ENCODE measurements around the gene NNMT. TPM values are rescaled to one million over a fixed set of nuclear protein-coding genes. Genes with fewer than 3 reads are reported as not detected.
A peak's percentile ranks its signal among the peaks of the same experiment; 100 is the strongest.

NNMT gene
- total RNA-seq, 1 experiment from 2014 or later: 125 TPM

DNA sequence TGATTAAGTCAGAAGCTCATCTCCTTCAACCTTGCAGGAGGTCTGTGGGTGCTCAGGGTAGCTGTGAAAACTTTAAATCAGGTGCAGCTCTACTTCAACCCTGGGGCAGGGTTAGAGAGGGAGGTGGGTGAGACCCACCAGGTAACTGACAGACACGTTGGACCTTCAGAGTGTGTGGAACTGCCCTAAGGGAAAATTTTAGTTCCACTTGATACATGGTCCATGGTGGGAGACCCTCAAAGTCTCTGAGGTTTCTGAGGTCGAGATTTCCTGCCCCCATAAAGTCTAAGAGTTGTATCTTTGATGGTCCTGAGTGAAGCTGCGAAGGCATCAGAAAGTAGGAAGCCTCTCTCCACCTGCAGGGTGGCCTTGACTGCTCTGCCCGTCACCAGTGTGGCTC lies 23.9 kb upstream of the NNMT start:
- Histone ChIP-seq H3K27ac (no peak overlapping the region), H3K27me3 (replicated peaks) (peaks cover 9% of the 10 kb centered on the region; the same call in 1 of the 2 replicates), H3K4me1 (replicated peaks) (no peaks in the 10 kb centered on the region), H3K36me3 (no peaks in the 10 kb centered on the region), H3K9me3 (replicated peaks) (no peaks in the 10 kb centered on the region), H3K4me3 (no peak overlapping the region)
- no peak for DNase-seq (ENCODE audit: low read depth in 1 of 2, low spot score in 2 of 2)

- Histone ChIP-seq H3K4me3 (no peak overlapping the region), H3K27ac (no peak overlapping the region), H3K27me3 (replicated peaks) (peaks cover 9% of the 10 kb centered on the region; the same call in 1 of the 2 replicates), H3K4me1 (replicated peaks) (no peaks in the 10 kb centered on the region), H3K9me3 (replicated peaks) (no peaks in the 10 kb centered on the region), H3K36me3 (no peaks in the 10 kb centered on the region)
- no peak for DNase-seq (ENCODE audit: low read depth in 1 of 2, low spot score in 2 of 2)
Measured at GRCh38 chr11:114273071-114273470, 23.1 kb upstream of the NNMT start.

- no peak overlapping the region for H3K4me3 ChIP-seq
- H3K27ac ChIP-seq: no peak overlapping the region
- H3K9me3 ChIP-seq (replicated peaks): no peaks in the 10 kb centered on the region
- no peaks in the 10 kb centered on the region for H3K4me1 ChIP-seq (replicated peaks)
- DNase-seq (ENCODE audit: low read depth in 1 of 2, low spot score in 2 of 2): no peak
- H3K36me3 ChIP-seq: no peaks in the 10 kb centered on the region
- peaks cover 9% of the 10 kb centered on the region; the same call in 1 of the 2 replicates for H3K27me3 ChIP-seq (replicated peaks)
Measured at GRCh38 chr11:114273890-114274635, 22.1 kb upstream of the NNMT start.

GRCh38 chr11:114274637-114275036 lies 21.6 kb upstream of the NNMT start:
- H3K27me3 ChIP-seq (replicated peaks): peaks cover 9% of the 10 kb centered on the region; the same call in 1 of the 2 replicates
- no peaks in the 10 kb centered on the region for H3K9me3 ChIP-seq (replicated peaks)
- H3K36me3 ChIP-seq: no peaks in the 10 kb centered on the region
- no peak for DNase-seq (ENCODE audit: low read depth in 1 of 2, low spot score in 2 of 2)
- no peak overlapping the region for H3K4me3 ChIP-seq
- peaks cover under 1% of the 10 kb centered on the region for H3K4me1 ChIP-seq (replicated peaks)
- H3K27ac ChIP-seq: no peak overlapping the region

DNA sequence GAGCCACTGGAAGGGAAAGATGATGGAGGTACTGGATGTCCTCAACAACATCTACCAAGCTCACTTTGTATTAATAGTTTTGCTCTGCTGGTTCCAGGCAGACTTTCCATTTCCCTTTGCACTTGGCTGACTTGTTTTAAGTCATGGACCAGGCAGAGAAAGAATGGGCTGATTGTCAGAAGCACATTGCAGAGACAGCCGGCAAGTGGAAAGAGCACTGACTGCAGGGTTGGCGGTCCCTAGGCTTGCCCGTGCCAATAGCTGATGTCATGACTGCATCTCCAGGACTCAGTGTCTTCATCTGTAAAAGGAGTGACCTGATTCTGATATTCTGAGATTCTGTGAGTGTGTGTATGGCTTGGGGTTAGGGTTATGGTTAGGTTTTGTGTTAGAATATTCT lies 20.9 kb upstream of the NNMT start:
- H3K27me3 ChIP-seq (replicated peaks): peaks cover 9% of the 10 kb centered on the region; the same call in 1 of the 2 replicates

DNA sequence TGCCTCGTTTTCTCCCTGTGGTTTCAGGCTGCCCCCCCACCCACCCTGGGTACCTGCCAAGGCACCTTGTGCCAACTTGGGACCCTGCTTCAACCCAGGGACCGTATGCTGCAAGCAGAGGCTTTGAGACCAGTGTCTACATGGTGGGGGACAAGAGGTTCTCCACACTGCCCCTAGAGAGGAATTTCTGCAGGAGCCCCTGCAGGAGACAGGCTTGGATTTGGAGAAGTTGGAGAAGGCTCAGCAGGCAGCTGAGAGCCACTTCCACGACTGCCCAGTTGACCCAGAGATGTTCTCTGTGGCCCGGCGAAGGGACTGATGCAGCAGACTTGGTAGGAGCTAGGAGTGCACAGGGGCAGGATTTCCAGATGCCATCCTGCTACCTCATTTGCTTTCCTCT lies 20.1 kb upstream of the NNMT start:
- Histone ChIP-seq H3K27ac (no peak overlapping the region), H3K27me3 (replicated peaks) (peaks cover 9% of the 10 kb centered on the region; the same call in 1 of the 2 replicates), H3K36me3 (no peaks in the 10 kb centered on the region), H3K4me1 (replicated peaks) (peaks cover 15% of the 10 kb centered on the region), H3K9me3 (replicated peaks) (no peaks in the 10 kb centered on the region), H3K4me3 (no peak overlapping the region)
- DNase-seq (ENCODE audit: low read depth in 1 of 2, low spot score in 2 of 2): no peak

More for the DNA sequence above, 20.9 kb upstream of the NNMT start:
- no peak overlapping the region for H3K4me3 ChIP-seq
- no peaks in the 10 kb centered on the region for H3K9me3 ChIP-seq (replicated peaks)
- H3K36me3 ChIP-seq: no peaks in the 10 kb centered on the region
- no peak overlapping the region for H3K27ac ChIP-seq
- DNase-seq (ENCODE audit: low read depth in 1 of 2, low spot score in 2 of 2): no peak
- peaks cover 7% of the 10 kb centered on the region for H3K4me1 ChIP-seq (replicated peaks)

DNA sequence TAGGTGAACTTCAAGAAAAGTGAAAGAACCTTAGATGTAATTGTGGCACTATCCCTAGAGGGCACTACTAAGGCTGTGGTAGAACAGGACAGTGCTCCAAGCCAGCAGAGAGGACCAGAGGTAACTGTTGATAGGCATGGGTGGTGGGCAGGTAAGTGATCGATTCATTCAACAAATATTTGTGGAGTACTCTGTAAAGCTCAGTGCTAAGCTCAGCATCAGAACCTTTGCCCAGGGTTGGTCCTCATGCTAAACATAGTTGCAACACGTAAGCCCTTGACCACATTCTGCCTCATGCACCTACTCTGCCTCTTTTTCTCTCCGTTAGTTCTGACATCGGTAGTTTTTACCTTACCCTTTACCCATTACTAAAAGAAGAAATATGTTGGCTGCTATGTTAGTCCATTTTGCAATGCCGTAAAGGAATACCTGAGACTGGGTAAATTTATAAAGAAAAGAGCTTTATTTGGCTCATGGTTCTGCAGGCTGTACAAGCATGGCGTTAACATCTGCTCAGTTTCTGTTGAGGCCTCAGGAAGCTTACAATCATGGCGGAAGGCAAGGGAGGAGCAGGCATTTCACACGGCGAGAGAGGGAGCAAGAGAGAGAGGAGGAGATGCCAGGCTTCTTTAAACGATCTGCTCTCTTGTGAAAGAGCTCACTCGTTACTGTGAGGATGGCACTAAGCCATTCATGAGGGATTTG lies 18.4 kb upstream of the NNMT start:
- Histone ChIP-seq H3K9me3 (replicated peaks) (no peaks in the 10 kb centered on the region), H3K4me1 (replicated peaks) (peaks cover 21% of the 10 kb centered on the region), H3K36me3 (no peaks in the 10 kb centered on the region), H3K4me3 (no peak overlapping the region), H3K27ac (no peak overlapping the region), H3K27me3 (replicated peaks) (peaks cover 9% of the 10 kb centered on the region; the same call in 1 of the 2 replicates)
- DNase-seq (ENCODE audit: low read depth in 1 of 2, low spot score in 2 of 2): no peak

DNA sequence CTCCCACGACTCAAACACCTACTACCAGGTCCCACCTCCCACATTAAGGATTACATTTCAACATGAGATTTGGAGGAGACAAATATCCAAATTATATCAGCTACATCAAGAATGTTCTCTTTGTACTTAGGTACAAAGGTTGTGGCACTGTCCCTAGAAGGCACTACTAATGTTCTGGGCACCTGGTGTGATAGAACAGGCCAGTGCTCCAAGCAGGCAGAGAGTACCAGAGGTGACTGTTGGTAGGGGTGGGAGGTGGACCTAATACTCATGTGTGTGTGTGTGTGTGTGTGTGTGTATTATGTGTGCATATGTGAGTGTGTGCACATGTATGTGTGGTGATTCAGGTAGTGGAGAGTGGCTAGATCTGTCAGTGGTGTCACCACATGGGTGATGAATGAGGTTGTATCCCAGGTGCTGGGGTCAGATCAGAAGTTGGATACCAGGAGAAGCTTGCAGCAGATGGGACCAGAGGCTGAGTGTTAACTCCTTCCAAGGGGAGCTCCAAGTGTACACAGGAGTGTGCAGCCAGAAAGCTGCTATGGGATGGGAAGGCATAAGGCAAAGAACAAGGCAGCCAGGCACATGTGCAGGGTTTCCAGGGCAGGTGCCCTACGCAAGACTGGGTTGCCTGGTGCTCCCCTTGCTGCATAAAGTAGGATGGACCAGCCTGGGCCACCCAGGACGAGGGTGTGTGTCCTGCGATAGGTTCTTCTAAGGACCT lies 17.7 kb upstream of the NNMT start:
- Histone ChIP-seq H3K4me1 (replicated peaks) (peaks cover 21% of the 10 kb centered on the region), H3K36me3 (no peaks in the 10 kb centered on the region), H3K9me3 (replicated peaks) (no peaks in the 10 kb centered on the region), H3K4me3 (no peak overlapping the region), H3K27me3 (replicated peaks) (peaks cover 9% of the 10 kb centered on the region; the same call in 1 of the 2 replicates), H3K27ac (no peak overlapping the region)
- DNase-seq (ENCODE audit: low read depth in 1 of 2, low spot score in 2 of 2): no peak

GRCh38 chr11:114279792-114280546 lies 16.2 kb upstream of the NNMT start:
- Histone ChIP-seq H3K36me3 (no peaks in the 10 kb centered on the region), H3K4me1 (replicated peaks) (peaks cover 21% of the 10 kb centered on the region), H3K4me3 (no peak overlapping the region), H3K27ac (no peak overlapping the region), H3K9me3 (replicated peaks) (no peaks in the 10 kb centered on the region), H3K27me3 (replicated peaks) (0 out of 2 replicates have a peak, but pooled peaks cover 3% of the 10 kb centered on the region)
- peak in 1 of 2 experiments; percentile 44 for DNase-seq (ENCODE audit: low read depth in 1 of 2, low spot score in 2 of 2)

GRCh38 chr11:114280696-114281095 lies 15.5 kb upstream of the NNMT start:
- Histone ChIP-seq H3K36me3 (no peaks in the 10 kb centered on the region), H3K27me3 (replicated peaks) (no peaks in the 10 kb centered on the region), H3K4me3 (no peak overlapping the region), H3K27ac (peak overlapping the region; percentile 56; the same call in 1 of the 2 replicates), H3K4me1 (replicated peaks) (peaks cover 26% of the 10 kb centered on the region), H3K9me3 (replicated peaks) (no peaks in the 10 kb centered on the region)
- peak; percentile 70 to 72 for DNase-seq (ENCODE audit: low read depth in 1 of 2, low spot score in 2 of 2)

- Histone ChIP-seq H3K27ac (peak overlapping the region; percentile 56; the same call in 1 of the 2 replicates), H3K4me1 (replicated peaks) (peaks cover 29% of the 10 kb centered on the region), H3K27me3 (replicated peaks) (no peaks in the 10 kb centered on the region), H3K36me3 (no peaks in the 10 kb centered on the region), H3K9me3 (replicated peaks) (no peaks in the 10 kb centered on the region), H3K4me3 (no peak overlapping the region)
- DNase-seq (ENCODE audit: low read depth in 1 of 2, low spot score in 2 of 2): no peak
Measured at GRCh38 chr11:114281388-114281956, 14.7 kb upstream of the NNMT start.

DNA sequence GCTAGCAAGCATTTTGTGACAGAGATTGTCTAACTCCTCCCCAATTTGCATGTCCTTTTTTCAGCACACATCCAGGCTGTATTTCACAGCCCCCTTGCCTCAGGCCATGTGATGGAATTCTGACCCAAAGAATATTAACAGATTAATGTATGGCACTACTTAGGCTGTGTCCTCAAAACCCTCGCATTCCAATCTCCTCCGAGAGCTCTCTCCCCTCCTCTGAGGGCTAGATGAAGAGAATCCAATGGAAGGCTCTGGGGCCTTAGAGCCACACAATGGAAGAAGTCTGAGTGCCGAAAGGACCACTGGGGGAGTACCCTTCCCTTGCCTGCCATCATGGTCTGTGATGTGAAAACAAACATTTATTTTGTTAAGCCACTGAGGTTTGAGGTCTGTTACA lies 13.7 kb upstream of the NNMT start:
- H3K36me3 ChIP-seq: no peaks in the 10 kb centered on the region
- H3K9me3 ChIP-seq (replicated peaks): no peaks in the 10 kb centered on the region
- H3K27me3 ChIP-seq (replicated peaks): no peaks in the 10 kb centered on the region
- H3K4me3 ChIP-seq: no peak overlapping the region
- DNase-seq (ENCODE audit: low read depth in 1 of 2, low spot score in 2 of 2): no peak
- H3K4me1 ChIP-seq (replicated peaks): peaks cover 29% of the 10 kb centered on the region
- H3K27ac ChIP-seq: no peak overlapping the region

GRCh38 chr11:114283422-114283821 lies 12.8 kb upstream of the NNMT start:
- Histone ChIP-seq H3K4me1 (replicated peaks) (peaks cover 29% of the 10 kb centered on the region), H3K4me3 (no peak overlapping the region), H3K36me3 (no peaks in the 10 kb centered on the region), H3K9me3 (replicated peaks) (no peaks in the 10 kb centered on the region), H3K27me3 (replicated peaks) (no peaks in the 10 kb centered on the region), H3K27ac (no peak overlapping the region)
- DNase-seq (ENCODE audit: low read depth in 1 of 2, low spot score in 2 of 2): no peak
